A673 (cell line): Measurements from ENCODE around the gene ADGRA1. TPM values are rescaled to one million over a fixed set of nuclear protein-coding genes. Genes with fewer than 3 reads are reported as not detected.

ENCODE experiments used
- BruUV-seq: library from RNA; stranded (reverse); fragments of 400-500 nt; replicated peaks from 2 replicates; lab custom pipeline; 2021; lab: Mats Ljungman, UMichigan
- CTCF ChIA-PET: fragments of 300-600 bp; sonication (Branson Sonifier 250); formaldehyde crosslinking; loops from one replicate; lab custom pipeline; 2022; ENCODE audit warnings: antibody characterized with exemption; lab: Charles Lee
- POLR2A ChIA-PET: fragments of 300-600 bp; sonication (Branson Sonifier 250); formaldehyde crosslinking; loops from one replicate; lab custom pipeline; 2022; ENCODE audit warnings: antibody characterized with exemption; ENCODE audit not compliant: low non-redundant PET; lab: Charles Lee
- DNase-seq: peaks from one replicate; pipeline ENCODE4 v3.0.0-alpha.2; 2015; ENCODE audit warnings: low spot score
- H3K27ac ChIP-seq: fragments of 200-600 bp; sonication (generic); 2 replicates; pipeline ENCODE4 v1.5.1; 2016; ENCODE audit warnings: mixed run types, low read depth, mild to moderate bottlenecking, mixed read lengths, antibody characterized with exemption, low read length; ENCODE audit not compliant: poor library complexity, severe bottlenecking
- H3K27me3 ChIP-seq: fragments of 200-600 bp; sonication (generic); replicated peaks from 2 replicates; pipeline ENCODE4 v1.6.1; 2017; ENCODE audit warnings: mixed run types, low read depth, mild to moderate bottlenecking, mixed read lengths, antibody characterized with exemption, low read length; ENCODE audit not compliant: insufficient read depth, poor library complexity
- H3K36me3 ChIP-seq: fragments of 200-600 bp; sonication (generic); 2 replicates; pipeline ENCODE4 v1.6.1; 2016; ENCODE audit warnings: mixed run types, mild to moderate bottlenecking, mixed read lengths, antibody characterized with exemption, low read length; ENCODE audit not compliant: insufficient read depth, poor library complexity, severe bottlenecking
- H3K4me1 ChIP-seq: fragments of 200-600 bp; sonication (generic); 2 replicates; pipeline ENCODE4 v1.6.1; 2017; ENCODE audit warnings: mixed run types, mild to moderate bottlenecking, mixed read lengths, antibody characterized with exemption, low read length; ENCODE audit not compliant: insufficient read depth, poor library complexity, severe bottlenecking
- H3K4me3 ChIP-seq: fragments of 200-600 bp; sonication (generic); 2 replicates; pipeline ENCODE4 v1.5.1; 2016; ENCODE audit warnings: low read depth, mixed run types, mild to moderate bottlenecking, mixed read lengths, low read length; ENCODE audit not compliant: poor library complexity, severe bottlenecking
- H3K9me3 ChIP-seq: fragments of 200-600 bp; sonication (generic); 2 replicates; pipeline ENCODE4 v1.6.1; 2016; ENCODE audit warnings: mixed run types, low read depth, mild to moderate bottlenecking, mixed read lengths, antibody characterized with exemption, low read length; ENCODE audit not compliant: poor library complexity, severe bottlenecking
- EZH2 ChIP-seq: fragments of 200-600 bp; sonication (generic); IDR thresholded peaks from 2 replicates; pipeline ENCODE4 v1.6.1; 2017; ENCODE audit warnings: borderline replicate concordance, low read depth, mild to moderate bottlenecking, mixed read lengths, antibody characterized with exemption, low read length; ENCODE audit not compliant: poor library complexity, severe bottlenecking
- intact Hi-C: fragments of 100-400 bp; cut with micrococcal nuclease; formaldehyde crosslinking; loops from one replicate; pipeline ENCODE4 v1.10.0; 2022; ENCODE audit not compliant: unreplicated experiment
- total RNA-seq: library from RNA; stranded (reverse); gene quantifications from 2 replicates; pipeline ENCODE4 v1.2.3, GENCODE V29; 2021
- TF ChIP-seq, protein P1 (sequence below): fragments of 300-800, 200-600 bp; sonication (generic); conservative IDR thresholded peaks from 2 replicates; pipeline ENCODE4 v1.5.1; 2017; ENCODE audit warnings: low read depth, mild to moderate bottlenecking, antibody characterized with exemption, low read length, moderate library complexity, mixed read lengths

The ADGRA1 gene
- total RNA-seq, 1 experiment from 2014 or later, result 0.82 TPM

DNA sequence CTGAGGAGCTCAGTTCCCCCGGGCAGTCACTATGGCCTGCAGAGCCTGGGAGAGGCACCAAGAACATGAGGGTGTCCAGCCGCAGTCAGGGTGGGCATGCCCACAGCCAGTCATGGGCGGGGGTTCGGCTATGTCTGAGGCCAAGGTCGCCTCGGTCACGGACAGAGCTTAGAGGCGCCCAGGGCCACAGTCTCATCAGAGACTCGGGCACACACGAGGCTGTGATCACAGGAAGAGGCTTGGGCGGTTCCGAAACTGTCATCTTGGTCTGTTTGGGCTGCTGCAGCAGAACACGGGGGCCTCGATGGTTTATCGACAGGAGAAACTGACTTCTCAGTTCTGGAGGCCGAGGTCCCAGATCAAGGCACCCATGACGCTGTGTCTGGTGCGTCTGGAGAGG is 9.7 kb downstream of the ADGRA1 start:
- CTCF ChIA-PET, result no interaction called here
- H3K9me3 ChIP-seq, result no peaks in the 10 kb centered on the region
- no peak for DNase-seq
- intact Hi-C loops, result no loop called here
- BruUV-seq, result no TSS peak
- TF ChIP-seq, protein P1, sequence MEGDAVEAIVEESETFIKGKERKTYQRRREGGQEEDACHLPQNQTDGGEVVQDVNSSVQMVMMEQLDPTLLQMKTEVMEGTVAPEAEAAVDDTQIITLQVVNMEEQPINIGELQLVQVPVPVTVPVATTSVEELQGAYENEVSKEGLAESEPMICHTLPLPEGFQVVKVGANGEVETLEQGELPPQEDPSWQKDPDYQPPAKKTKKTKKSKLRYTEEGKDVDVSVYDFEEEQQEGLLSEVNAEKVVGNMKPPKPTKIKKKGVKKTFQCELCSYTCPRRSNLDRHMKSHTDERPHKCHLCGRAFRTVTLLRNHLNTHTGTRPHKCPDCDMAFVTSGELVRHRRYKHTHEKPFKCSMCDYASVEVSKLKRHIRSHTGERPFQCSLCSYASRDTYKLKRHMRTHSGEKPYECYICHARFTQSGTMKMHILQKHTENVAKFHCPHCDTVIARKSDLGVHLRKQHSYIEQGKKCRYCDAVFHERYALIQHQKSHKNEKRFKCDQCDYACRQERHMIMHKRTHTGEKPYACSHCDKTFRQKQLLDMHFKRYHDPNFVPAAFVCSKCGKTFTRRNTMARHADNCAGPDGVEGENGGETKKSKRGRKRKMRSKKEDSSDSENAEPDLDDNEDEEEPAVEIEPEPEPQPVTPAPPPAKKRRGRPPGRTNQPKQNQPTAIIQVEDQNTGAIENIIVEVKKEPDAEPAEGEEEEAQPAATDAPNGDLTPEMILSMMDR, result no peak
- no peak for TF ChIP-seq EZH2
- H3K4me1 ChIP-seq, result no peaks in the 10 kb centered on the region
- no peak overlapping the region for H3K27ac ChIP-seq
- POLR2A ChIA-PET, result no interaction called here
- H3K4me3 ChIP-seq, result no peak overlapping the region
- H3K27me3 ChIP-seq, result peaks cover 2% of the 10 kb centered on the region
- no peaks in the 10 kb centered on the region for H3K36me3 ChIP-seq

DNA sequence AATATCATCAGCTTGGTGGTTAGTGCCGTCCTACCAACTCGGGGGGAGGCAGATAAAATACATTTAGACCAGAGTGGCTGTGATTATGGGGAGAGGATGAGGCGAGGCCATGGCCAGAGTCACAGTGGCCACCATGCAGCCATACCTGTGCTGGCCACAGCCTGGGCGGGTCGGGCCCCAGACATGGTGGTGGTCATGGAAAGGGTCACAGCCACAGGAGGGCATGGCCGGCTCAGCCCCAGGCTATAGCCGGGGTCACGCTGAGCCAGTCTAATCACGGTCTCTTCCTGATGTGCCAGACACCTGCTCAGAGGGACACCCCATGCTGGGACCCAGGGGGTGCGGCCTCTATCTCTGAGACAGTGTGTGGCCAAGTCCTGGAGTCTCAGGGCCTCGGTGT is 10.2 kb downstream of the ADGRA1 start:
- no peak for DNase-seq
- intact Hi-C loops, result no loop called here
- no peaks in the 10 kb centered on the region for H3K4me1 ChIP-seq
- CTCF ChIA-PET, result no interaction called here
- H3K27ac ChIP-seq, result no peak overlapping the region
- POLR2A ChIA-PET, result no interaction called here
- no peaks in the 10 kb centered on the region for H3K36me3 ChIP-seq
- no peaks in the 10 kb centered on the region for H3K9me3 ChIP-seq
- no peak overlapping the region for H3K4me3 ChIP-seq
- H3K27me3 ChIP-seq, result peaks cover 2% of the 10 kb centered on the region
- TF ChIP-seq, protein P1, result no peak
- TF ChIP-seq EZH2, result no peak
- no TSS peak for BruUV-seq

DNA sequence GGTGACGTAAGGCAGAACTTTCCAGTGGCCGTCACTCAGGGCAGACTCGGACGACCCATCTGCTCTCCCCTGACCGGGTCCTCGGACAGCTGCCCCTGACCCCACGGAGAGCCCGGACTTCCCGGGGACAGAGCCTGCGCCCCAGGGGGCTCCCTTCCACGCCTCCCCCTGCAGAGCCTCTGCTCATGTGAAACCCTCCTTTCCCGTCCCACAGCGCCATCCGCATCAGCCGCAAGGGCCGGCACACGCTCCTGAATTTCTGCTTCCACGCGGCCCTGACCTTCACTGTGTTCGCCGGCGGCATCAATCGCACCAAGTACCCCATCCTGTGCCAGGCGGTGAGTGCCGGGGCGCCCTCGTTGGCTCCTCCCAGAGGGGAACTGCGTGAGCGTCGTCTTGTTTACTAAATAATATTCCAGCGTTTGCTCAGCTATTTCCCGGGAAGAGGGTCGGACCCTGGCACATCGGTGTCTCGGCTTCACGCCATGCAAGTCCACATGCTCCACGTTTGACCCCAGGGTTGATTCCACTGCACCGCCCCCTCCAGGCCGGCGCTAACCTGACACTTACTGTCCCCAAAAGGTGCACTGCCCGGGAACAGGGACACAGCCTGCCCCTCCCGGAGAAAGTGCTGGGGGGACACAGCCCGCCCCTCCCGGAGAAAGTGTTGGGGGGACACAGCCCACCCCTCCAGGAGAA is 10.9 kb downstream of the ADGRA1 start:
- ChIA-PET POLR2A (no interaction called here), CTCF (no interaction called here)
- no peak overlapping the region for H3K4me3 ChIP-seq
- BruUV-seq, result no TSS peak
- H3K27ac ChIP-seq, result no peak overlapping the region
- no peaks in the 10 kb centered on the region for H3K4me1 ChIP-seq
- no peak for TF ChIP-seq EZH2
- TF ChIP-seq, protein P1, result no peak
- no peaks in the 10 kb centered on the region for H3K9me3 ChIP-seq
- H3K36me3 ChIP-seq, result no peaks in the 10 kb centered on the region
- intact Hi-C loops, result no loop called here
- DNase-seq, result no peak
- no peaks in the 10 kb centered on the region for H3K27me3 ChIP-seq
